ENCODE results near the gene ARHGAP32.
"Not testable (repeated sequence)": the region's sequence is repeated elsewhere in the genome, so short reads cannot be mapped to it uniquely, and the experiment has no call there.

ARHGAP32 gene

GRCh38 chr11:128924510-128925249 is 267.4 kb downstream of the ARHGAP32 start:
- no peak for TF ChIP-seq CTCF (IDR thresholded peaks at IDR 0.05)
- no peak for DNase-seq (ENCODE audit: low spot score)
- no peak overlapping the region for H3K27ac ChIP-seq
- no peak overlapping the region for H3K4me3 ChIP-seq

- DNase-seq (ENCODE audit: low spot score): no peak
- Histone ChIP-seq H3K4me3 (no peak overlapping the region), H3K27ac (no peak overlapping the region)
- TF ChIP-seq CTCF (IDR thresholded peaks at IDR 0.05): no peak
These were observed 268.0 kb downstream of the ARHGAP32 start for GRCh38 chr11:128924104-128924503.

GRCh38 chr11:128921793-128922192 is 270.3 kb downstream of the ARHGAP32 start:
- no peak for TF ChIP-seq CTCF (IDR thresholded peaks at IDR 0.05)
- no peak for DNase-seq (ENCODE audit: low spot score)
- H3K27ac ChIP-seq: no peak overlapping the region
- no peak overlapping the region for H3K4me3 ChIP-seq

GRCh38 chr11:128920666-128921065 is 271.5 kb downstream of the ARHGAP32 start:
- DNase-seq (ENCODE audit: low spot score): no peak
- Histone ChIP-seq H3K27ac (no peak overlapping the region), H3K4me3 (no peak overlapping the region)
- TF ChIP-seq CTCF (IDR thresholded peaks at IDR 0.05): no peak

GRCh38 chr11:128919635-128920034 is 272.5 kb downstream of the ARHGAP32 start:
- H3K27ac ChIP-seq; DNase-seq (ENCODE audit: low spot score); H3K4me3 ChIP-seq: not testable (repeated sequence)

- Histone ChIP-seq H3K27ac (no peak overlapping the region), H3K4me3 (no peak overlapping the region)
- no peak for TF ChIP-seq CTCF (IDR thresholded peaks at IDR 0.05)
- DNase-seq (ENCODE audit: low spot score): no peak
These were observed 272.9 kb downstream of the ARHGAP32 start for GRCh38 chr11:128919216-128919615.

- DNase-seq (ENCODE audit: low spot score): no peak
- no peak for TF ChIP-seq CTCF (IDR thresholded peaks at IDR 0.05)
- H3K27ac ChIP-seq: no peak overlapping the region
- no peak overlapping the region for H3K4me3 ChIP-seq
These were observed 274.9 kb downstream of the ARHGAP32 start for GRCh38 chr11:128917144-128917724.

All from coronary artery (tissue), 2 donors.